Measurements from ENCODE around the gene SHROOM1. TPM values are rescaled to one million over a fixed set of nuclear protein-coding genes. Genes with fewer than 3 reads are reported as not detected.

SHROOM1 gene
- total RNA-seq, 2 donors from 2014 or later: 3.2 to 4.2 TPM

DNA sequence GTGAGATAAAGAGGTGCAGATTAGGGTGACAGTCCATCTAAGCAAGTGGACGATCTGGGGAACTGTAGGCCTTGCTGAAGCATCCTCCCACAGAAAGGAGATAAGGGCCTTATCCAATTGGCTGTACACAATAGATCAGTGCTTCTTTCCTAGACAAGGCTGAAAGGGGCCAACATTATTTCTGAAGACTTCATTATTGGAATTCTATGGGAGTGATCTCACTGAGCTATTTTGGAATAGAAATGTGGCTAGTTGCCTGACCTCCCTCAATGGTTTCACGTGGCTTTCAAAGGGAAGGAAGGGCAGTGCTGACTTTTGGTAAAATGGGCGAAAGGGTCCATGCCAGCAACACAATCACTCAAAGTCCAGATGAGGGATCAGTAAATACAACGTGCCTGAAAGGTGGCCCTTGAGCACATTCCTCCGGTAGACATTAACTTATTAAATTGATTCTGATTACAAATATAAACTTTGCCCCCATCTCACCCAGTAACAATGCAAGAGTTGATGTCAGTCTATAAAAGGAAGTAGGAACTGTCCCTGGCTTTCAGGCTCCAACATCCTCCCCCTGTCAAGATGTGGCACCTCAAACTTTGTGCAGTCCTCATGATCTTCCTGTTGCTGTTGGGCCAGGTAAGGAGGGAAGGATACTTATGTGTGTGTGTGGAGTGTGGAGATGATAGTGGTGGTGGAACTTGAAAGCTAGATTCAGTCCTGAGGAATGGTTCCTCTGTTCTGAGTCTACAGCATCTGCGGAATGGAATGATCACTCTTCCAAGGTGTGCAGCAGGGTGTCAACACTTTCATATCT, 42.9 kb upstream of the SHROOM1 start, which contains the start of gene LEAP2:
Gene LEAP2 (plus strand): TSS at position 550 of the 811 bp plus-strand sequence. CDS start 27 bp downstream, at position 577.
- DNase-seq (ENCODE audit: low spot score): no peak
- Histone ChIP-seq H3K9me3 (no peaks in the 10 kb centered on the region), H3K27ac (peak within 1 kb of the TSS; percentile 9 to 62), H3K27me3 (no peaks in the 10 kb centered on the region), H3K4me1 (peaks cover 0 to 35% of the 10 kb centered on the region in 2 donors), H3K4me3 (no peak within 1 kb of the TSS), H3K36me3 (peaks cover 33% of the 10 kb centered on the region)
- TF ChIP-seq, protein P1, sequence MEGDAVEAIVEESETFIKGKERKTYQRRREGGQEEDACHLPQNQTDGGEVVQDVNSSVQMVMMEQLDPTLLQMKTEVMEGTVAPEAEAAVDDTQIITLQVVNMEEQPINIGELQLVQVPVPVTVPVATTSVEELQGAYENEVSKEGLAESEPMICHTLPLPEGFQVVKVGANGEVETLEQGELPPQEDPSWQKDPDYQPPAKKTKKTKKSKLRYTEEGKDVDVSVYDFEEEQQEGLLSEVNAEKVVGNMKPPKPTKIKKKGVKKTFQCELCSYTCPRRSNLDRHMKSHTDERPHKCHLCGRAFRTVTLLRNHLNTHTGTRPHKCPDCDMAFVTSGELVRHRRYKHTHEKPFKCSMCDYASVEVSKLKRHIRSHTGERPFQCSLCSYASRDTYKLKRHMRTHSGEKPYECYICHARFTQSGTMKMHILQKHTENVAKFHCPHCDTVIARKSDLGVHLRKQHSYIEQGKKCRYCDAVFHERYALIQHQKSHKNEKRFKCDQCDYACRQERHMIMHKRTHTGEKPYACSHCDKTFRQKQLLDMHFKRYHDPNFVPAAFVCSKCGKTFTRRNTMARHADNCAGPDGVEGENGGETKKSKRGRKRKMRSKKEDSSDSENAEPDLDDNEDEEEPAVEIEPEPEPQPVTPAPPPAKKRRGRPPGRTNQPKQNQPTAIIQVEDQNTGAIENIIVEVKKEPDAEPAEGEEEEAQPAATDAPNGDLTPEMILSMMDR (IDR thresholded peaks at IDR 0.05): no peak

DNA sequence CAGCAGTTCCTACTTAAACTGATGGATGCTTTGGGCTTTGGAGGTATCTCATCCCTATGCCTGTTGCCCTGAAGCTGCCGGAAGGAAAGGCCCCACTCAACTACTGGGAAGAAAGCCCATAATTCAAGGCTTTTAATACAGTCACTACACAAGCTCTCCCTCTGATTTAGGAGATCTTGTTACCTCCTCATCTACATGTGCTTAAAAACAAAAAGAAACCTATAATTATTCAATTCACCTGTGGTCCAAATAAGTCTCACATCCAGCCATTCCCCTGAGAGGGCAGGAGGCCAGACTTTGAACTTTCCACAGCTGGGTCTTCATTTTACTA, 42.3 kb upstream of the SHROOM1 start:
- H3K4me3 ChIP-seq: no peak overlapping the region
- H3K4me1 ChIP-seq: peaks cover 0 to 35% of the 10 kb centered on the region in 2 donors
- peak overlapping the region; percentile 9 to 62 for H3K27ac ChIP-seq
- H3K27me3 ChIP-seq: no peaks in the 10 kb centered on the region
- H3K36me3 ChIP-seq: peaks cover 34% of the 10 kb centered on the region
- DNase-seq (ENCODE audit: low spot score): no peak
- TF ChIP-seq, protein P1 (IDR thresholded peaks at IDR 0.05): no peak
- H3K9me3 ChIP-seq: no peaks in the 10 kb centered on the region

DNA sequence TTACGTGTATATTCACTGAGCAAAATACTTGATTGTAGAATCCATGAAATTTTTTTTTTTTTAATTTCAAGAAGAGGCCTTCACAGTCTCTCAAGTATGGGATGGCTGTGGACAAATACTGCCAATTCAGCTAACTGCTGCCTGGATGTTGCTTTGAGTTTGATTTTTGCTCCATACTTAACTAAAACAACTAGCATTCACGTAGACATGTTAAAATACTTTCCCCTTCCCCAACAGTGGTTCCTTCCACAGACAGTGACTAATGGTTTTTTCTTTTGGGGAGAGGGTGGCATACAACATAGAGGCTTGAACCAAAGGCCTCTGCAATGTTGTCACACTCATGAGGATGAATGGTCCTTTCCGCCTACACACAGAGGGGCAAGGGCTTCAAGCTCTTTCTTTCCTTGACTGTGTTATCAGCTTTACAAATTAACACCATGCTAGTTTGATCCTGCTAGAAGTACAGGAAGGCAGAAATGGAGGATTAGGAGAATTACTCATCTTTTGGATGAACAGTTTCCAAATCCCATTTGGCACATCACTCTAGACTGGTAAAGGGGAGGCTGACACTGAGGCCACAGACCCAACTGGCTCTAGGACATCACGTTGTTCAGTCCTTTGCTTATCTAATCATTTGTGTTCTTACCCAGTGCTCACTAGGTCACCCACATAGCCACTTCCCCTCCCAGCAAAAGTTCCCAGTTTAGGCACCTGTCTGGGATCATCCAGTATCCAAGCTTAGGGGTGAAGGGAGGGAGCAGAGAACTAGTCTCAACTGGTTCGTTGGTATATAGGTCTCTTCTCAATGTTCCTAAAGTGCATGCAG, 41.2 kb upstream of the SHROOM1 start:
- H3K27ac ChIP-seq: no peak overlapping the region
- H3K9me3 ChIP-seq: no peaks in the 10 kb centered on the region
- peaks cover 35% of the 10 kb centered on the region for H3K36me3 ChIP-seq
- no peak for DNase-seq (ENCODE audit: low spot score)
- TF ChIP-seq, protein P1 (IDR thresholded peaks at IDR 0.05): no peak
- H3K4me3 ChIP-seq: no peak overlapping the region
- H3K27me3 ChIP-seq: no peaks in the 10 kb centered on the region
- peaks cover 0 to 37% of the 10 kb centered on the region in 2 donors for H3K4me1 ChIP-seq

DNA sequence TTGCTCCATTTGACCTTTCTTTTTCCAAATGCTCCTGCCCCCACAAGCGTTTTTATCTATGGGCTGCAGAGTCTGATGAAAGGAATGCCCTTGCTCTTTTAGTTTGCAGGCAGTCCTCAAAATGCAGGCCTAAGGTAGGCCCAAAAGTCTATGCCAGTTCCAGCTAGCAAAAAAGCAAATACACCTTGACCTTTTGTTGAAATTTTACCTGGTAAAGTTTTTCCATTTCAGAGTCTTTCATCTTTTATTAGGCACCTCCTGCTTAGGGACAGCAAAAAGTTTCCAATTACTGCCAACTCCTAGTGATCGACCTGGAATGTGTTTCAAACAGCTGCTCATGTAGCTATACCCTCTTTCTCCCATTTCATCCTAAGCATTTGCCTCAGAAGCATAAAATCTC, 40.4 kb upstream of the SHROOM1 start:
- Histone ChIP-seq H3K27me3 (no peaks in the 10 kb centered on the region), H3K27ac (no peak overlapping the region), H3K4me3 (no peak overlapping the region), H3K4me1 (peaks cover 0 to 35% of the 10 kb centered on the region in 2 donors), H3K36me3 (peaks cover 35% of the 10 kb centered on the region), H3K9me3 (no peaks in the 10 kb centered on the region)
- DNase-seq (ENCODE audit: low spot score): no peak
- TF ChIP-seq, protein P1 (IDR thresholded peaks at IDR 0.05): no peak

GRCh38 chr5:132868754-132869153, 38.3 kb upstream of the SHROOM1 start:
- no peak overlapping the region for H3K27ac ChIP-seq
- peaks cover 35% of the 10 kb centered on the region for H3K36me3 ChIP-seq

More at GRCh38 chr5:132868754-132869153, 38.3 kb upstream of the SHROOM1 start:
- Histone ChIP-seq H3K4me3 (no peak overlapping the region), H3K9me3 (no peaks in the 10 kb centered on the region), H3K27me3 (no peaks in the 10 kb centered on the region), H3K4me1 (peaks cover 0 to 35% of the 10 kb centered on the region in 2 donors)
- DNase-seq (ENCODE audit: low spot score): no peak
- TF ChIP-seq, protein P1 (IDR thresholded peaks at IDR 0.05): no peak
